HG02840 (cell line): ENCODE data around the gene PLOD2.

Experiments used
- ATAC-seq: cut with Tn5 transposase; IDR thresholded peaks from one replicate; pipeline ENCODE4 v1.9.1; 2021; ENCODE audit warnings: mild to moderate bottlenecking, moderate library complexity, moderate number of reproducible peaks; ENCODE audit not compliant: unreplicated experiment, low FRiP score

Gene PLOD2

DNA sequence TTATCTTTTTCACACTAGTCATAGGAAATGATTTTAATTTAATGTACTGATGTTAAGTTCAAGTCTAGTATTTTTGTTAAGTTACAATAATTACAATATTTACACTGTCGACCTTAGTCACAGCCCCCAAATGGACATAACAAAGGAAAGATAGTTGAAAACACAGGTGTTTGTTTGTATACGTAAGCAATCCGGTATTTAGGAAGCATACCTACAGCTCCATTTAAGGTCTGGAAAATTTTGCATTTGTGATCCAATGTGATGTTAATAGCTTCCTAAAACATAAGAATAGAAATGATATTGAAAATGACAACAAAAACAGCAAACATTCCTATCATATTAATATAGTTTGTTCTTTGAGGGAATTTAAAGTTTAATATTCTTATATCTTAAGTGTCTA lies 56.9 kb downstream of the PLOD2 start:
- ATAC-seq: no peak

- no peak for ATAC-seq
These were observed 58.1 kb downstream of the PLOD2 start for GRCh38 chr3:146102885-146103284.

GRCh38 chr3:146101538-146101937 lies 59.4 kb downstream of the PLOD2 start:
- ATAC-seq: no peak

GRCh38 chr3:146100825-146101444 lies 60.0 kb downstream of the PLOD2 start:
- ATAC-seq: no peak

GRCh38 chr3:146100180-146100579 lies 60.8 kb downstream of the PLOD2 start:
- no peak for ATAC-seq

DNA sequence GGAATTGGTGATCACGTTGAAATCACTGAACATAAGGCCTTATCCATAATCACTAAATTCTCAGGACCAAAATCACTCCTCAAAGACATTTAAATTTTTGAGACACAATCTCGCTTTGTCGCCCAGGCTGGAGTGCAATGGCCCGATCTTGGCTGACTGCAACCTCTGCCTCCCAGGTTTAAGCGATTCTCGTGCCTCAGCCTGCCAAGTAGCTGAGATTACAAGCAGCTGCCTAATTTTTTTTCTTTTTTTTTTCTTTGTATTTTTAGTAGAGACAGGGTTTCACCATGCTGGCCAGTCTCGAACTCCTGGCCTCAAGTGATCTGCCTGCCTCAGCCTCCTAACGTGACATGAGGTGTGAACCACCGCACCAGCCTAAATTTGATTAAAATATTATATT lies 61.7 kb downstream of the PLOD2 start:
- no peak for ATAC-seq

- ATAC-seq: no peak
These were observed 67.1 kb downstream of the PLOD2 start for GRCh38 chr3:146093896-146094295.

GRCh38 chr3:146092230-146092629 lies 68.8 kb downstream of the PLOD2 start:
- no peak for ATAC-seq

DNA sequence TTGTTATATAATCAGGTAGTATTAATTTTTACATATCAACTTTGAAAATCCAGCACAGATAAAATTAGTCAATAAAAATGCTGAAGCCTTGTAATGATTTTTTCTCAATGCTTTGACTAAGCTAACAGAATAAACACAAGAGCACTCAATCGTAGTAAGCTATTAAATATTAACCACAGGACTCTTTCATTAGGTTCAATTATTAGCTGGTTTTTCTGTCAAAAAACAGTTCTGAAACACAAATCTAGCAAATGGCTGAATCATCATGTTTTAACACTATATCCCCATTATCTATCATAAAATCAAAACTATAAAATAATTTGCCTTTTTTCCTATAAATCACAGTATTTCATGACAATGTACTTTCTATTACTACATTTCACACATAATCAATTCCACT lies 69.6 kb downstream of the PLOD2 start:
- ATAC-seq: no peak

GRCh38 chr3:146090521-146090920 lies 70.5 kb downstream of the PLOD2 start:
- ATAC-seq: no peak

- ATAC-seq: no peak
These were observed 72.1 kb downstream of the PLOD2 start for GRCh38 chr3:146088840-146089239.

- ATAC-seq: no peak
These were observed 73.9 kb downstream of the PLOD2 start for GRCh38 chr3:146087116-146087515.

- ATAC-seq: no peak
These were observed 74.8 kb downstream of the PLOD2 start for GRCh38 chr3:146086211-146086610.

- ATAC-seq: no peak
These were observed 75.3 kb downstream of the PLOD2 start for GRCh38 chr3:146085678-146086077.

DNA sequence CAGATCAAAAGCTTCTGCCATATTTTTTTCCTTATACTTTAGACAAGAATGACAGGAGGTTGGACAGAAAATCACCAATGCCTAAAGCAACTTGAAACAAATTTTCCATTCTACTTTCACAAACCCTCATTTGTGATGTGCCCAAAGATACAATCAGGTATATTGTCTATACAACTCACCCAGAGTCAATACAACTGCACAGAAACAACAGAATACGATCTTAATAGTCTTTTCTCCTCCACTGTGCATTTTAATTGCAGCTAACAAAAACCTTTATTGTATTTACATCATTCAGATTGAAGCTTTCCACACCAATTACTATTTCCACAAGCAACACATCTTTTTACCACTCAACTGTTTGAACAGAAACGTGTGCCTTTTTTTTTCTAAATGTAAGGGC lies 80.4 kb downstream of the PLOD2 start:
- ATAC-seq: no peak

- no peak for ATAC-seq
These were observed 83.0 kb downstream of the PLOD2 start for GRCh38 chr3:146078031-146078430.

DNA sequence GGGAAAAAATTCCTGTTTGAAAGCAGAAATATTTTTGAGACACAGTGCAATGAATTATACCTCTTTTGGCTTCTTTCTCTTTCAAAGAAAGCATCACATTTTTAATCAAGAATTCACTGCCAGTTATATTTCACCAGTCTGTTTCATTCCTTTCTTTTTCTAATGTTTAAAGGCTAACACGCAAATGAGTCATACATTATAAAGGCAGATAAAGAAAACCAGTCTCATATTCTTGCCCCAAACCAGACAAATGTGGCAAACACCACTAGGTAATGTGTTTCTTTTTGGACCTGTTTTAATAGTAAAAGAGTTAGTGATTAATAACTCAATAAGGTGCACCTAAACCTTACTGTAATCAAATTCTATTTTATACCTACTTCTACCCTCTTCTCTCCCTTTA lies 83.8 kb downstream of the PLOD2 start:
- ATAC-seq: no peak

DNA sequence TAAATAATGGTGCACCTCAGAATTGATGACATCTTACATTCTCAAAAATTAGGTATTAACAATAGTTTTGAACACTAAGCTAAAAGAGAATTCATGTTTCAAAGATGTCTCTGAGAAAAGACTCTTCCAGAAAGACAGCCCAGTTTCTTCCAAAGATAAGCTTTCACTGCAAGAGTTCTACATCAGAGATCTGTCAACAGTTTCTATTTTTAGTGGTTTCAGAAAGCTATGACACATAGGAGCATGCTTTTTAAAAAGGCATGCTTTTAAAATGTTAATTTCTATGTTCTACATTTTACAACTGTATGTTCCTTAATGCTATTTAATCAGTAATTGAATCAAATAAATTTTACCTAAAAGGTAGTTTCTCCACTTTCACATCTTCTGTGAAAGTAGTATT lies 88.2 kb downstream of the PLOD2 start:
- no peak for ATAC-seq

DNA sequence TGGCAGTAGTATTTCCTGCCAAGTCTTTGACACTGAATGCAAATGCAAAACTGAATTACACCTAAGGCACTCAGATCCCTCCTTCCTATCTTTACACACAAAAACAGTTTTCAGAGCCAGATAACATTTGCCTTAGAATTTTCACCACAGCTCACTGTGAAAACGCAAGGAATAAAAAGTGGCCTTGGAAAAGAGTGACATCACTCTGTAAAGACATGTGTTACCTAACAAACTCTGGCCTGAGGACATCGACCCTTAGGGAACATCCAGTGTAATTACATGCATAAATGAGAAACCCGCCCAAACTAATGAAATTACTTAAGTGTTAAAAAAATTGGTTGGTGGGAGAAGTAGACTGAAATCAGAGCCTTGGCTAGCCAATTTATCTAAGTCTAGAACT lies 88.9 kb downstream of the PLOD2 start:
- ATAC-seq: no peak

DNA sequence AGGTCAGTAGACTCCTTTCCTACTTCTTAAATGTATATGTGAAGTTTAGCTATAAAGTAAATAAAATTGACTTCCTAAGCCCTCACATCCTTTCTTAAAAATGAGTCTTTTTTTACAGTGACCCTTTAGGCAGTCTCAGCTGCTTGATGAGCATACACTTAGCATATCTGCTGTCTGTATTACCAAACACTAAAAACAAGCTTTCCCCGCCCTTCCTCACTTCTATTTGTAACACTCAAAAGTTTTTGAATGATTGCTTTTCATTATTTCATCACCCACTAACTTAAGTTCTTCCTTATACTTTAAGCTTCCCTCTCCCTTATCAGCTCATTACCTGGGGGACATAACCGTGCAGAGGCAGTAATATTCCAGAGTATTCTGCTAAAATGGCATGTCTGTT lies 89.4 kb downstream of the PLOD2 start:
- ATAC-seq: no peak

DNA sequence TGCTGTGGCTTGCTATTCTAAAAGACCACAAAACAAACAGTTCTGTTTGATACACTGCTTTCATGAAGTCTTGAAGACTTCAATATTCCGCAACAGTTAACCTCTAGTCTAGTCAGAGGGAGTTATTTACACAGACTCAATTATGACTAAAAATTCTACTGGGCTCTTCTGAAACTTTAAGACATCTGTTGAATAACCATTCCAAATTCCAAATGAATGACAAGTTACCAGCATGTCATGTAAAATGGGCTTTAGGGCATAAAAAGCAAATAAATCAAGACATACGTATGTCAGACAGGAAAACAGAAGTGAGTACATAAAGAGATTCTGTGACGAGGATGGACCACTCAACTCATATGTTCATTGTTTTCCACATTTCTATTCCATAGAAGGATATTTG lies 93.9 kb downstream of the PLOD2 start:
- ATAC-seq: no peak

GRCh38 chr3:146065573-146066006 lies 95.4 kb downstream of the PLOD2 start:
- ATAC-seq: no peak

- no peak for ATAC-seq
These were observed 102.7 kb downstream of the PLOD2 start for GRCh38 chr3:146058241-146058640.
